Femur (tissue), 1 donor: ENCODE measurements around the gene FOXD4L6.
"Not testable (repeated sequence)": the region's sequence is repeated elsewhere in the genome, so short reads cannot be mapped to it uniquely, and the experiment has no call there.

ENCODE experiments used
- DNase-seq: peaks from one replicate; pipeline ENCODE4 v3.0.0-alpha.2; 2017

FOXD4L6 gene

GRCh38 chr9:41128581-41128980 lies at the start of gene FOXD4L6:
TSS of gene FOXD4L6 (minus strand) at chr9:41128681. CDS start at chr9:41128383, 298 bp downstream.
- DNase-seq, result not testable (repeated sequence)

GRCh38 chr9:41174994-41175393 lies 46.5 kb upstream of the FOXD4L6 start:
- DNase-seq, result not testable (repeated sequence)

- not testable (repeated sequence) for DNase-seq
Measured at GRCh38 chr9:41150116-41150515, 21.6 kb upstream of the FOXD4L6 start.

- not testable (repeated sequence) for DNase-seq
Measured at GRCh38 chr9:41141878-41142277, 13.4 kb upstream of the FOXD4L6 start.

GRCh38 chr9:41126746-41127446 lies 1.6 kb downstream of the FOXD4L6 start:
- DNase-seq, result not testable (repeated sequence)

- not testable (repeated sequence) for DNase-seq
Measured at GRCh38 chr9:41125936-41126335, 2.5 kb downstream of the FOXD4L6 start.

- not testable (repeated sequence) for DNase-seq
Measured at GRCh38 chr9:41125109-41125658, 3.3 kb downstream of the FOXD4L6 start.

- DNase-seq, result not testable (repeated sequence)
Measured at GRCh38 chr9:41124250-41125108, 4.0 kb downstream of the FOXD4L6 start.

- not testable (repeated sequence) for DNase-seq
Measured at GRCh38 chr9:41123812-41124211, 4.7 kb downstream of the FOXD4L6 start.

GRCh38 chr9:41123396-41123795 lies 5.1 kb downstream of the FOXD4L6 start:
- DNase-seq, result not testable (repeated sequence)

- not testable (repeated sequence) for DNase-seq
Measured at GRCh38 chr9:41120696-41121095, 7.8 kb downstream of the FOXD4L6 start.

- not testable (repeated sequence) for DNase-seq
Measured at GRCh38 chr9:41119719-41120118, 8.8 kb downstream of the FOXD4L6 start.

- not testable (repeated sequence) for DNase-seq
Measured at GRCh38 chr9:41119311-41119710, 9.2 kb downstream of the FOXD4L6 start.

- not testable (repeated sequence) for DNase-seq
Measured at GRCh38 chr9:41113348-41113747, 15.1 kb downstream of the FOXD4L6 start.

- DNase-seq, result not testable (repeated sequence)
Measured at GRCh38 chr9:41111414-41111813, 17.1 kb downstream of the FOXD4L6 start.

GRCh38 chr9:41110913-41111312 lies 17.6 kb downstream of the FOXD4L6 start:
- peak; percentile 9 for DNase-seq

GRCh38 chr9:41109253-41109652 lies 19.2 kb downstream of the FOXD4L6 start:
- not testable (repeated sequence) for DNase-seq

GRCh38 chr9:41108816-41109215 lies 19.7 kb downstream of the FOXD4L6 start:
- not testable (repeated sequence) for DNase-seq

- not testable (repeated sequence) for DNase-seq
Measured at GRCh38 chr9:41106472-41107116, 21.9 kb downstream of the FOXD4L6 start.

GRCh38 chr9:41105557-41106253 lies 22.8 kb downstream of the FOXD4L6 start:
- DNase-seq, result not testable (repeated sequence)

GRCh38 chr9:41104542-41104941 lies 23.9 kb downstream of the FOXD4L6 start:
- DNase-seq, result not testable (repeated sequence)

- DNase-seq, result not testable (repeated sequence)
Measured at GRCh38 chr9:41100508-41100907, 28.0 kb downstream of the FOXD4L6 start.
